Adipocyte (in vitro differentiated cells): ENCODE data around the gene AGPAT2.

Source experiments
- DNase-seq: peaks from one replicate; pipeline ENCODE4 v3.0.0-alpha.2; 2015; ENCODE audit warnings: low read depth
- H3K27me3 ChIP-seq: replicated peaks from 2 replicates; pipeline ENCODE4 v1.7.0; 2013; ENCODE audit warnings: mild to moderate bottlenecking, low read length, moderate library complexity; ENCODE audit not compliant: control insufficient read depth, insufficient read depth
- H3K36me3 ChIP-seq: 2 replicates; pipeline ENCODE4 v1.7.0; 2013; ENCODE audit warnings: low read length, mild to moderate bottlenecking, moderate library complexity; ENCODE audit not compliant: control insufficient read depth, insufficient read depth, severe bottlenecking
- H3K4me1 ChIP-seq: 2 replicates; pipeline ENCODE4 v1.7.0; 2013; ENCODE audit warnings: mild to moderate bottlenecking, low read length, moderate library complexity; ENCODE audit not compliant: control insufficient read depth, insufficient read depth
- H3K4me3 ChIP-seq: 2 replicates; pipeline ENCODE4 v1.7.0; 2013; ENCODE audit warnings: mild to moderate bottlenecking, low read length, moderate library complexity
- H3K9ac ChIP-seq: 2 replicates; pipeline ENCODE4 v1.7.0; 2013; ENCODE audit warnings: mild to moderate bottlenecking, low read length, moderate library complexity
- H3K9me3 ChIP-seq: 2 replicates; pipeline ENCODE4 v1.7.0; 2013; ENCODE audit warnings: mild to moderate bottlenecking, low read length, moderate library complexity; ENCODE audit not compliant: control insufficient read depth

Gene AGPAT2

GRCh38 chr9:136697821-136698526 is 10.7 kb upstream of the AGPAT2 start:
- Histone ChIP-seq H3K4me1 (peaks cover 21% of the 10 kb centered on the region), H3K9me3 (no peaks in the 10 kb centered on the region), H3K9ac (peak overlapping the region; percentile 39), H3K4me3 (no peak overlapping the region), H3K27me3 (peaks cover 18% of the 10 kb centered on the region), H3K36me3 (no peaks in the 10 kb centered on the region)
- DNase-seq: no peak

GRCh38 chr9:136697146-136697820 is 10.0 kb upstream of the AGPAT2 start:
- H3K9ac ChIP-seq: peak overlapping the region; percentile 39
- H3K27me3 ChIP-seq: peaks cover 18% of the 10 kb centered on the region
- peaks cover 21% of the 10 kb centered on the region for H3K4me1 ChIP-seq
- no peaks in the 10 kb centered on the region for H3K9me3 ChIP-seq
- H3K4me3 ChIP-seq: no peak overlapping the region
- no peak for DNase-seq
- H3K36me3 ChIP-seq: no peaks in the 10 kb centered on the region

GRCh38 chr9:136696502-136696901 is 9.2 kb upstream of the AGPAT2 start:
- no peaks in the 10 kb centered on the region for H3K36me3 ChIP-seq
- peaks cover 15% of the 10 kb centered on the region for H3K27me3 ChIP-seq

GRCh38 chr9:136695955-136696354 is 8.7 kb upstream of the AGPAT2 start:
- Histone ChIP-seq H3K9ac (no peak overlapping the region), H3K4me3 (no peak overlapping the region), H3K36me3 (no peaks in the 10 kb centered on the region), H3K9me3 (no peaks in the 10 kb centered on the region), H3K4me1 (peaks cover 19% of the 10 kb centered on the region), H3K27me3 (peaks cover 9% of the 10 kb centered on the region)
- no peak for DNase-seq

More at GRCh38 chr9:136696502-136696901, 9.2 kb upstream of the AGPAT2 start:
- no peak for DNase-seq
- no peak overlapping the region for H3K9ac ChIP-seq
- no peak overlapping the region for H3K4me3 ChIP-seq
- H3K9me3 ChIP-seq: no peaks in the 10 kb centered on the region
- peaks cover 21% of the 10 kb centered on the region for H3K4me1 ChIP-seq

- Histone ChIP-seq H3K4me3 (no peak overlapping the region), H3K36me3 (no peaks in the 10 kb centered on the region), H3K9ac (no peak overlapping the region), H3K9me3 (no peaks in the 10 kb centered on the region), H3K4me1 (peaks cover 15% of the 10 kb centered on the region), H3K27me3 (peaks cover 8% of the 10 kb centered on the region)
- no peak for DNase-seq
Observed at GRCh38 chr9:136695435-136695895, 8.2 kb upstream of the AGPAT2 start.

GRCh38 chr9:136694872-136695247 is 7.6 kb upstream of the AGPAT2 start:
- no peak for DNase-seq
- no peaks in the 10 kb centered on the region for H3K9me3 ChIP-seq
- no peak overlapping the region for H3K9ac ChIP-seq
- H3K4me3 ChIP-seq: no peak overlapping the region
- H3K27me3 ChIP-seq: peaks cover 8% of the 10 kb centered on the region
- H3K4me1 ChIP-seq: peaks cover 10% of the 10 kb centered on the region
- H3K36me3 ChIP-seq: no peaks in the 10 kb centered on the region

- Histone ChIP-seq H3K9me3 (no peaks in the 10 kb centered on the region), H3K4me1 (peaks cover 10% of the 10 kb centered on the region)
- peak; percentile 66 for DNase-seq
Observed at GRCh38 chr9:136694163-136694871, 7.1 kb upstream of the AGPAT2 start.

GRCh38 chr9:136693490-136694162 is 6.4 kb upstream of the AGPAT2 start:
- DNase-seq: no peak
- Histone ChIP-seq H3K36me3 (no peaks in the 10 kb centered on the region), H3K27me3 (peaks cover 8% of the 10 kb centered on the region), H3K4me1 (peaks cover 10% of the 10 kb centered on the region), H3K9me3 (no peaks in the 10 kb centered on the region), H3K4me3 (no peak overlapping the region), H3K9ac (no peak overlapping the region)

More at GRCh38 chr9:136694163-136694871, 7.1 kb upstream of the AGPAT2 start:
- Histone ChIP-seq H3K9ac (no peak overlapping the region), H3K27me3 (peaks cover 8% of the 10 kb centered on the region), H3K4me3 (no peak overlapping the region), H3K36me3 (no peaks in the 10 kb centered on the region)

GRCh38 chr9:136693135-136693489 is 5.9 kb upstream of the AGPAT2 start:
- H3K9ac ChIP-seq: no peak overlapping the region
- H3K9me3 ChIP-seq: no peaks in the 10 kb centered on the region
- no peak for DNase-seq
- no peak overlapping the region for H3K4me3 ChIP-seq
- H3K36me3 ChIP-seq: no peaks in the 10 kb centered on the region
- peaks cover 8% of the 10 kb centered on the region for H3K27me3 ChIP-seq
- H3K4me1 ChIP-seq: peaks cover 10% of the 10 kb centered on the region

- Histone ChIP-seq H3K4me3 (no peak overlapping the region), H3K36me3 (no peaks in the 10 kb centered on the region), H3K27me3 (peaks cover 8% of the 10 kb centered on the region), H3K9me3 (no peaks in the 10 kb centered on the region), H3K9ac (no peak overlapping the region), H3K4me1 (peaks cover 5% of the 10 kb centered on the region)
- DNase-seq: no peak
Observed at GRCh38 chr9:136692185-136693134, 5.2 kb upstream of the AGPAT2 start.
